MM.1S (cell line): ENCODE measurements around the gene ADCK1.
"Not testable (repeated sequence)": the region's sequence is repeated elsewhere in the genome, so short reads cannot be mapped to it uniquely, and the experiment has no call there.

Experiments used
- DNase-seq: peaks from one replicate; pipeline ENCODE4 v3.0.0-alpha.2; 2015
- H2AFZ ChIP-seq: fragments of 300-600 bp; sonication (generic); 2 replicates; pipeline ENCODE4 v1.6.0; 2016; ENCODE audit warnings: antibody characterized with exemption, low read length
- H3F3A ChIP-seq: fragments of 300-600 bp; sonication (generic); 2 replicates; pipeline ENCODE4 v1.6.1; 2016; ENCODE audit warnings: mild to moderate bottlenecking, antibody characterized with exemption, low read length, moderate library complexity, mixed read lengths; ENCODE audit not compliant: insufficient read depth
- H3K27ac ChIP-seq: fragments of 300-600 bp; sonication (generic); 2 replicates; pipeline ENCODE4 v1.5.1; 2016; ENCODE audit warnings: mild to moderate bottlenecking, low read length
- H3K27me3 ChIP-seq: fragments of 300-600 bp; sonication (generic); replicated peaks from 2 replicates; pipeline ENCODE4 v1.6.0; 2016; ENCODE audit warnings: low read length; ENCODE audit not compliant: insufficient read depth
- H3K36me3 ChIP-seq: fragments of 300-600 bp; sonication (generic); replicated peaks from 2 replicates; pipeline ENCODE4 v1.6.1; 2016; ENCODE audit warnings: mild to moderate bottlenecking, low read length, mixed read lengths; ENCODE audit not compliant: insufficient read depth
- H3K4me1 ChIP-seq: fragments of 300-600 bp; sonication (generic); 2 replicates; pipeline ENCODE4 v1.6.1; 2016; ENCODE audit warnings: low read length, mixed read lengths
- H3K4me2 ChIP-seq: fragments of 300-600 bp; sonication (generic); 2 replicates; pipeline ENCODE4 v1.6.0; 2016; ENCODE audit warnings: low read depth, low read length
- H3K4me3 ChIP-seq: fragments of 300-600 bp; sonication (generic); 2 replicates; pipeline ENCODE4 v1.5.1; 2016; ENCODE audit warnings: low read length, mixed read lengths
- H3K79me2 ChIP-seq: fragments of 300-600 bp; sonication (generic); 2 replicates; pipeline ENCODE4 v1.6.1; 2016; ENCODE audit warnings: mixed run types, low read length, mixed read lengths
- H3K9ac ChIP-seq: fragments of 300-600 bp; sonication (generic); 2 replicates; pipeline ENCODE4 v1.6.1; 2016; ENCODE audit warnings: low read length, mixed read lengths
- H3K9me2 ChIP-seq: fragments of 300-600 bp; sonication (generic); replicated peaks from 2 replicates; pipeline ENCODE4 v1.6.1; 2016; ENCODE audit warnings: mild to moderate bottlenecking, low read length, mixed read lengths; ENCODE audit not compliant: insufficient read depth
- H3K9me3 ChIP-seq: fragments of 300-600 bp; sonication (generic); replicated peaks from 2 replicates; pipeline ENCODE4 v1.6.1; 2016; ENCODE audit warnings: mild to moderate bottlenecking, low read length, mixed read lengths; ENCODE audit not compliant: insufficient read depth
- H4K20me1 ChIP-seq: fragments of 300-600 bp; sonication (generic); 2 replicates; pipeline ENCODE4 v1.6.1; 2016; ENCODE audit warnings: mild to moderate bottlenecking, low read length, moderate library complexity, mixed read lengths; ENCODE audit not compliant: insufficient read depth
- CTCF ChIP-seq: fragments of 300-600 bp; sonication (generic); IDR thresholded peaks from 2 replicates; pipeline ENCODE4 v1.5.1; 2016; ENCODE audit warnings: antibody characterized with exemption, low read length, mixed read lengths
- EZH2 ChIP-seq: fragments of 300-600 bp; sonication (generic); optimal IDR thresholded peaks from 2 replicates; pipeline ENCODE3; 2017; ENCODE audit warnings: low read depth, mild to moderate bottlenecking, antibody characterized with exemption, low read length, mixed read lengths
- EZH2phosphoT487 ChIP-seq: fragments of 300-600 bp; sonication (generic); IDR thresholded peaks from 2 replicates; pipeline ENCODE4 v1.6.1; 2018; ENCODE audit warnings: antibody characterized with exemption, low read length

Gene ADCK1

GRCh38 chr14:77950371-77951063 lies 150.6 kb downstream of the ADCK1 start:
- H3K9me2 ChIP-seq, result no peaks in the 10 kb centered on the region
- H3K9me3 ChIP-seq, result no peaks in the 10 kb centered on the region
- H3K36me3 ChIP-seq, result no peaks in the 10 kb centered on the region
- no peak overlapping the region for H3K9ac ChIP-seq
- no peak for DNase-seq
- H3K27me3 ChIP-seq, result no peaks in the 10 kb centered on the region
- TF ChIP-seq EZH2phosphoT487 (no peak), EZH2 (no peak), CTCF (no peak)
- no peak overlapping the region for H3K4me3 ChIP-seq
- H3K4me2 ChIP-seq, result no peak overlapping the region
- no peak overlapping the region for H2AFZ ChIP-seq
- no peaks in the 10 kb centered on the region for H3K4me1 ChIP-seq
- H3F3A ChIP-seq, result no peaks in the 10 kb centered on the region
- H4K20me1 ChIP-seq, result no peaks in the 10 kb centered on the region
- H3K79me2 ChIP-seq, result no peaks in the 10 kb centered on the region
- H3K27ac ChIP-seq, result no peak overlapping the region

- Histone ChIP-seq H3K27ac (no peak overlapping the region), H3K4me1 (no peaks in the 10 kb centered on the region), H3K9me2 (no peaks in the 10 kb centered on the region), H3K9ac (no peak overlapping the region), H3K4me3 (no peak overlapping the region), H3K4me2 (no peak overlapping the region), H3K27me3 (no peaks in the 10 kb centered on the region), H3F3A (no peaks in the 10 kb centered on the region), H2AFZ (no peak overlapping the region), H3K79me2 (no peaks in the 10 kb centered on the region), H4K20me1 (no peaks in the 10 kb centered on the region), H3K36me3 (no peaks in the 10 kb centered on the region), H3K9me3 (no peaks in the 10 kb centered on the region)
- DNase-seq, result no peak
- no peak for TF ChIP-seq CTCF
These were observed 156.0 kb downstream of the ADCK1 start for GRCh38 chr14:77955816-77956484.

- not testable (repeated sequence) for H3K9ac ChIP-seq, H3K9me3 ChIP-seq, H3K27ac ChIP-seq, H3K79me2 ChIP-seq, H3K4me2 ChIP-seq, H3K4me3 ChIP-seq, H3K9me2 ChIP-seq, H2AFZ ChIP-seq, DNase-seq, H3F3A ChIP-seq, H3K4me1 ChIP-seq, H3K36me3 ChIP-seq, H4K20me1 ChIP-seq, H3K27me3 ChIP-seq
These were observed 159.8 kb downstream of the ADCK1 start for GRCh38 chr14:77959686-77960085.

GRCh38 chr14:77961847-77962580 lies 162.1 kb downstream of the ADCK1 start:
- no peaks in the 10 kb centered on the region for H3K36me3 ChIP-seq
- no peak overlapping the region for H3K9ac ChIP-seq
- no peaks in the 10 kb centered on the region for H3K4me1 ChIP-seq
- H3K27ac ChIP-seq, result no peak overlapping the region
- DNase-seq, result no peak
- H3K27me3 ChIP-seq, result no peaks in the 10 kb centered on the region
- H3K9me3 ChIP-seq, result no peaks in the 10 kb centered on the region
- no peaks in the 10 kb centered on the region for H3F3A ChIP-seq
- no peak overlapping the region for H2AFZ ChIP-seq
- no peak overlapping the region for H3K4me3 ChIP-seq
- no peak overlapping the region for H3K4me2 ChIP-seq
- no peaks in the 10 kb centered on the region for H4K20me1 ChIP-seq
- no peaks in the 10 kb centered on the region for H3K79me2 ChIP-seq
- no peaks in the 10 kb centered on the region for H3K9me2 ChIP-seq
- no peak for TF ChIP-seq EZH2
- no peak for TF ChIP-seq CTCF
- TF ChIP-seq EZH2phosphoT487, result no peak
